Uterus (tissue), 2 donors: Measurements from ENCODE around the gene C2CD3.

ENCODE experiments used
- POLR2A ChIP-seq, 2 donors: fragments of 450-650 bp; IDR thresholded peaks; one replicate each; pipeline ENCODE4 v1.6.1; 2016; ENCODE audit warnings: antibody characterized with exemption in 2 of 2, mild to moderate bottlenecking in 1 of 2, moderate library complexity in 1 of 2
- TF ChIP-seq, protein P1 (sequence below), 4 experiments: fragments of 200-600 bp in 2 of 4; fragments of 450-650 bp in 2 of 4; sonication (generic) in 2 of 4; IDR thresholded peaks; one replicate each; pipeline ENCODE4 v1.5.1; 2016 to 2019; ENCODE audit warnings: antibody characterized with exemption in 4 of 4, mild to moderate bottlenecking in 2 of 4, moderate library complexity in 1 of 4

DNA sequence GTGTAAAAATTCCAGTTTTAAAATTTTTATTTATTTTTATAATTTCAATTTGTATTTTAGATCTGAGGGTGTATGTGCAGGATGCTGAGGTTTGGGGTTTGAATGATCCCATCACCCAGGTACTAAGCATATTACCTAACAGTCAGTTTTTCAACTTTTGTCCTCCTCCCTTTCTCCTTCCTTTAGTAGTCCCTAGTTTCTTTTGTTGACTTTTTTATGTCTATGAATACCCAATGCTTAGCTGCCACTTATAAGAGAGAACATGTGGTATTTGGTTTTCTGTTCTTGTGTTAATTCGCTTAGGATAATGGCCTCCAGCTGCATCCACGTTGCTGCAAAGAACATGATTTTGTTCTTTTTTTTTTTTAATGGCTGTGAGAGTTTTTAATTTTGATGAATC, 126.3 kb downstream of the C2CD3 start:
- TF ChIP-seq, protein P1, sequence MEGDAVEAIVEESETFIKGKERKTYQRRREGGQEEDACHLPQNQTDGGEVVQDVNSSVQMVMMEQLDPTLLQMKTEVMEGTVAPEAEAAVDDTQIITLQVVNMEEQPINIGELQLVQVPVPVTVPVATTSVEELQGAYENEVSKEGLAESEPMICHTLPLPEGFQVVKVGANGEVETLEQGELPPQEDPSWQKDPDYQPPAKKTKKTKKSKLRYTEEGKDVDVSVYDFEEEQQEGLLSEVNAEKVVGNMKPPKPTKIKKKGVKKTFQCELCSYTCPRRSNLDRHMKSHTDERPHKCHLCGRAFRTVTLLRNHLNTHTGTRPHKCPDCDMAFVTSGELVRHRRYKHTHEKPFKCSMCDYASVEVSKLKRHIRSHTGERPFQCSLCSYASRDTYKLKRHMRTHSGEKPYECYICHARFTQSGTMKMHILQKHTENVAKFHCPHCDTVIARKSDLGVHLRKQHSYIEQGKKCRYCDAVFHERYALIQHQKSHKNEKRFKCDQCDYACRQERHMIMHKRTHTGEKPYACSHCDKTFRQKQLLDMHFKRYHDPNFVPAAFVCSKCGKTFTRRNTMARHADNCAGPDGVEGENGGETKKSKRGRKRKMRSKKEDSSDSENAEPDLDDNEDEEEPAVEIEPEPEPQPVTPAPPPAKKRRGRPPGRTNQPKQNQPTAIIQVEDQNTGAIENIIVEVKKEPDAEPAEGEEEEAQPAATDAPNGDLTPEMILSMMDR (IDR thresholded peaks at IDR 0.05), result no peak
- TF ChIP-seq POLR2A (IDR thresholded peaks at IDR 0.05), result no peak
